Fibroblast of peridontal ligament (primary cell): ENCODE data around the gene INSYN1.

ENCODE experiments used
- DNase-seq: peaks from one replicate; pipeline ENCODE4 v3.0.0-alpha.2; 2010; ENCODE audit errors: extremely low read depth

Gene INSYN1

GRCh38 chr15:73687351-73687750, 65.8 kb downstream of the INSYN1 start:
- DNase-seq = no peak

- DNase-seq = peak; percentile 91
Measured at GRCh38 chr15:73686781-73687256, 66.3 kb downstream of the INSYN1 start.

DNA sequence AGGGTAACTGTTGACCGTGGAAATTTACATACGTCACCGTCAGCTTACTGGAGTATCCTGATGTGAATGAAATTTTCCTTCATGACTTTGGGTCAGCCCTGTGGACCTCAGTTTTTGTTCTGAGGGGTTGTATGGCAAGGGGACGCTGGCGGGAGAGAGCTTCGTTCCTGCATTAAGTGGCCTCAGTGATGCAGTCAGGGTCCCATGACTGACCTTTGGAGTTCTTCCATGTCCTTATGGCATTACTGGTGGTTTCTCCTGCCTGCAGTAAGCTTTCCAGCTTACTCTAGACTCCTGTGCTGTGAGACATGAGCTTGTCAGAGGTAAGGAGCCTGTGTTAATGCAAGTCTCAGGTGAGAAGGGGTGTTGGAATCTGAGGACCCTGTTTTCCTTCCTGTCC, 67.2 kb downstream of the INSYN1 start:
- DNase-seq = peak; percentile 38
